SK-N-SH (cell line): ENCODE measurements around the gene RHOG. TPM values are rescaled to one million over a fixed set of nuclear protein-coding genes. Genes with fewer than 3 reads are reported as not detected.

Experiments used
- CTCF ChIA-PET: fragments of 300-600, 350-600 bp; formaldehyde crosslinking; extraction: SDS; loops from one replicate; lab custom pipeline; 2021; lab: Yijun Ruan, JAX
- POLR2A ChIA-PET: fragments of 350-600 bp; sonication (Branson Sonifier 250); formaldehyde crosslinking; extraction: SDS; loops from one replicate; lab custom pipeline; 2020; ENCODE audit warnings: antibody characterized with exemption, inconsistent platforms; lab: Yijun Ruan, JAX
- DNase-seq: peaks from one replicate; pipeline ENCODE4 v3.0.0; 2012
- H2AFZ ChIP-seq: fragments of 200-600 bp; sonication (generic); 2 replicates; pipeline ENCODE4 v1.8.1; 2016; ENCODE audit warnings: antibody characterized with exemption, mild to moderate bottlenecking, low read depth
- H3F3A ChIP-seq: fragments of 200-600 bp; sonication (generic); replicated peaks from 2 replicates; pipeline ENCODE3; 2016; ENCODE audit warnings: antibody characterized with exemption, mild to moderate bottlenecking; ENCODE audit not compliant: insufficient read depth
- H3K27ac ChIP-seq, 2 experiments: fragments of 200-500 bp in 1 of 2; fragments of 200-600 bp in 1 of 2; sonication (Bioruptor generic) in 1 of 2; sonication (generic), shearing (Covaris generic) in 1 of 2; 2 replicates each; pipeline versions ENCODE4 v1.5.1 to v1.6.1; 2014 to 2016; ENCODE audit warnings: low read depth in 2 of 2, inconsistent platforms in 1 of 2, low read length in 1 of 2, mild to moderate bottlenecking in 1 of 2, mixed read lengths in 1 of 2
- H3K27me3 ChIP-seq: fragments of 200-600 bp; sonication (generic), shearing (Covaris generic); 2 replicates; pipeline ENCODE4 v1.6.1; 2016; ENCODE audit warnings: mixed run types; ENCODE audit not compliant: insufficient read depth
- H3K36me3 ChIP-seq, 2 experiments: fragments of 200-500 bp in 1 of 2; fragments of 200-600 bp in 1 of 2; sonication (Bioruptor generic) in 1 of 2; sonication (generic) in 1 of 2; replicated peaks in 1 of 2; 2 replicates each; pipeline versions ENCODE3 to v1.5.1; 2014 to 2016; ENCODE audit warnings: low read length in 1 of 2, mild to moderate bottlenecking in 1 of 2; ENCODE audit not compliant: insufficient read depth in 2 of 2, control insufficient read depth in 1 of 2
- H3K4me1 ChIP-seq, 2 experiments: fragments of 200-500 bp in 1 of 2; fragments of 200-600 bp in 1 of 2; sonication (Bioruptor generic) in 1 of 2; sonication (generic), shearing (Covaris generic) in 1 of 2; 2 replicates each; pipeline versions ENCODE4 v1.5.1 to v1.6.1; 2014 to 2016; ENCODE audit warnings: low read depth in 1 of 2, low read length in 1 of 2, mixed run types in 1 of 2; ENCODE audit not compliant: insufficient read depth in 2 of 2, control insufficient read depth in 1 of 2
- H3K4me2 ChIP-seq: fragments of 200-600 bp; sonication (generic), shearing (Covaris generic); 2 replicates; pipeline ENCODE4 v1.6.1; 2017; ENCODE audit warnings: mixed run types
- H3K4me3 ChIP-seq, 2 experiments: fragments of 200-500 bp in 1 of 2; fragments of 200-600 bp in 1 of 2; sonication (Bioruptor generic) in 1 of 2; sonication (generic), shearing (Covaris generic) in 1 of 2; 2 replicates each; pipeline versions ENCODE4 v1.5.1 to v1.8.1; 2014 to 2016; ENCODE audit warnings: low read depth in 2 of 2, inconsistent platforms in 1 of 2, low read length in 1 of 2, mild to moderate bottlenecking in 1 of 2, mixed read lengths in 1 of 2, moderate library complexity in 1 of 2
- H3K79me2 ChIP-seq: fragments of 200-600 bp; sonication (generic); 2 replicates; pipeline ENCODE4 v1.8.1; 2017; ENCODE audit warnings: mild to moderate bottlenecking; ENCODE audit not compliant: insufficient read depth
- H3K9ac ChIP-seq: fragments of 200-600 bp; sonication (generic); 2 replicates; pipeline ENCODE4 v1.6.1; 2017; ENCODE audit warnings: mixed run types
- H3K9me2 ChIP-seq: fragments of 200-600 bp; sonication (generic); 2 replicates; pipeline ENCODE4 v1.6.1; 2017; ENCODE audit warnings: mixed run types
- H3K9me3 ChIP-seq: fragments of 200-600 bp; sonication (generic); 2 replicates; pipeline ENCODE4 v1.6.1; 2017; ENCODE audit warnings: mixed run types, mild to moderate bottlenecking, moderate library complexity
- H4K20me1 ChIP-seq: fragments of 200-600 bp; sonication (generic); 2 replicates; pipeline ENCODE4 v1.6.1; 2017; ENCODE audit warnings: mild to moderate bottlenecking, mixed run types; ENCODE audit not compliant: insufficient read depth
- CTCF ChIP-seq: fragments of 200-600 bp; sonication (generic); IDR thresholded peaks from 2 replicates; pipeline ENCODE4 v1.6.1; 2017; ENCODE audit warnings: antibody characterized with exemption, mild to moderate bottlenecking, moderate library complexity
- ELF1 ChIP-seq: IDR thresholded peaks from 2 replicates; pipeline ENCODE4 v1.4.0; 2012
- GABPA ChIP-seq: IDR thresholded peaks from 2 replicates; pipeline ENCODE4 v1.4.0; 2012; ENCODE audit warnings: low read depth, mild to moderate bottlenecking
- GATA2 ChIP-seq: sonication (generic); formaldehyde crosslinking; IDR thresholded peaks from 2 replicates; pipeline ENCODE4 v1.5.0; 2020; ENCODE audit warnings: mild to moderate bottlenecking, missing genetic modification reagents
- MAX ChIP-seq: IDR thresholded peaks from 2 replicates; pipeline ENCODE4 v1.4.0; 2012; ENCODE audit warnings: low read depth
- MXI1 ChIP-seq: IDR thresholded peaks from 2 replicates; pipeline ENCODE4 v1.6.1; 2012; ENCODE audit warnings: mild to moderate bottlenecking, low read depth, low read length, improper control_type of control experiment
- POLR2AphosphoS5 ChIP-seq: IDR thresholded peaks from 2 replicates; pipeline ENCODE4 v1.6.1; 2012; ENCODE audit warnings: low read depth, low read length
- RCOR1 ChIP-seq: fragments of 150-350 bp; IDR thresholded peaks from 2 replicates; pipeline ENCODE4 v1.6.1; 2017; ENCODE audit warnings: antibody characterized with exemption, low read length
- RFX5 ChIP-seq: IDR thresholded peaks from 2 replicates; pipeline ENCODE4 v1.6.1; 2012; ENCODE audit warnings: mild to moderate bottlenecking, improper control_type of control experiment, low read length
- TAF1 ChIP-seq: IDR thresholded peaks from 2 replicates; pipeline ENCODE4 v1.6.1; 2012; ENCODE audit warnings: low read depth, mild to moderate bottlenecking, low read length, moderate library complexity, borderline replicate concordance
- TEAD4 ChIP-seq: IDR thresholded peaks from 2 replicates; pipeline ENCODE4 v1.4.0; 2012; ENCODE audit warnings: mild to moderate bottlenecking, borderline replicate concordance; ENCODE audit not compliant: insufficient read depth
- WGBS: methylation state at CpG from one replicate; pipeline ENCODE4 v1.1.6; 2017; ENCODE audit warnings: low lambda C conversion rate; 5-methylcytosine and 5-hydroxymethylcytosine counted together
- polyA plus RNA-seq, 3 experiments: library from polyadenylated mRNA; depleted of rRNA; stranded (reverse); fragments of >200 nt; gene quantifications; 2 replicates each; pipeline ENCODE4 v1.2.3, GENCODE V29; 2012

RHOG gene
- polyA plus RNA-seq, 1 of the 3 experiments (the other 2 are of a cell fraction), result 73.7 TPM

- peaks cover 13% of the 10 kb centered on the region for H3K79me2 ChIP-seq
- no peak overlapping the region for H3K4me2 ChIP-seq
- H3K36me3 ChIP-seq, result peaks cover 4 to 20% of the 10 kb centered on the region in 2 experiments
- H4K20me1 ChIP-seq, result peaks cover 17% of the 10 kb centered on the region; the same call in 1 of the 2 replicates
- no peaks in the 10 kb centered on the region for H3K4me1 ChIP-seq
- WGBS, result 91% methylated on average over 16 of the region's 18 CpGs
- H3K9me3 ChIP-seq, result no peaks in the 10 kb centered on the region
- ChIA-PET CTCF (interaction anchor here (0.6 to 2.8 kb wide), 3 partner anchors 13 to 248 kb away, joined by 3 to 10 read pairs (median 4); partner anchors contain the start of gene RHOG), POLR2A (no interaction called here)
- TF ChIP-seq MAX (no peak), CTCF (peak; percentile 52)
- H3K27me3 ChIP-seq, result no peaks in the 10 kb centered on the region
- peak; percentile 58 for DNase-seq
- no peak overlapping the region for H3K9ac ChIP-seq
- H2AFZ ChIP-seq, result no peak overlapping the region
- H3F3A ChIP-seq, result peaks cover 16% of the 10 kb centered on the region
- no peak overlapping the region for H3K27ac ChIP-seq
- no peak overlapping the region; a peak in 1 of 4 replicates for H3K4me3 ChIP-seq
- no peaks in the 10 kb centered on the region for H3K9me2 ChIP-seq
Measured at GRCh38 chr11:3824714-3825472, 15.9 kb downstream of the RHOG start.

GRCh38 chr11:3823762-3824506 lies 16.8 kb downstream of the RHOG start:
- H3K27ac ChIP-seq, result no peak overlapping the region
- H3K27me3 ChIP-seq, result no peaks in the 10 kb centered on the region
- H3K36me3 ChIP-seq, result peaks cover 4 to 20% of the 10 kb centered on the region in 2 experiments
- H2AFZ ChIP-seq, result no peak overlapping the region
- H4K20me1 ChIP-seq, result peaks cover 7% of the 10 kb centered on the region; the same call in 1 of the 2 replicates
- POLR2A ChIA-PET, result no interaction called here
- H3K4me1 ChIP-seq, result no peaks in the 10 kb centered on the region
- no peak overlapping the region for H3K9ac ChIP-seq
- no peaks in the 10 kb centered on the region for H3K9me2 ChIP-seq
- no peak overlapping the region for H3K4me3 ChIP-seq
- H3K4me2 ChIP-seq, result no peak overlapping the region
- CTCF ChIA-PET, result interaction anchor here (1.0 kb wide), 1 partner anchor 249 kb away, joined by 3 read pairs; no protein-coding TSS in a partner anchor
- H3F3A ChIP-seq, result peaks cover 9% of the 10 kb centered on the region
- DNase-seq, result no peak
- TF ChIP-seq RFX5 (no peak), ELF1 (no peak), POLR2AphosphoS5 (no peak), GABPA (no peak), TEAD4 (no peak), RCOR1 (no peak), MXI1 (no peak), TAF1 (no peak), GATA2 (CRISPR knock-in tag) (no peak)
- peaks cover 4% of the 10 kb centered on the region; the same call in 1 of the 2 replicates for H3K79me2 ChIP-seq
- H3K9me3 ChIP-seq, result no peaks in the 10 kb centered on the region
- WGBS, result 97% methylated on average over 20 of the region's 30 CpGs
